Measurements from ENCODE around the gene UGT1A5. TPM values are rescaled to one million over a fixed set of nuclear protein-coding genes. Genes with fewer than 3 reads are reported as not detected.

The UGT1A5 gene
- polyA plus RNA-seq, 1 donor from 2014 or later, result not detected

- Histone ChIP-seq H3K27me3 (ENCODE audit: insufficient read depth, low read depth, low read length) (no peaks in the 10 kb centered on the region), H4K20me1 (ENCODE audit: insufficient read depth) (no peaks in the 10 kb centered on the region), H3K4me3 (ENCODE audit: low read length) (no peak overlapping the region), H3K36me3 (ENCODE audit: insufficient read depth, low read length) (no peaks in the 10 kb centered on the region), H3K27ac (ENCODE audit: low read length) (no peak overlapping the region), H3F3A (ENCODE audit: insufficient read depth, low read length, poor library complexity, severe bottlenecking) (no peaks in the 10 kb centered on the region), H2AFZ (ENCODE audit: low read depth, low read length) (no peak overlapping the region), H3K9me3 (ENCODE audit: low read length) (no peaks in the 10 kb centered on the region), H3K9me2 (ENCODE audit: insufficient read depth, low read length) (no peaks in the 10 kb centered on the region), H3K4me2 (ENCODE audit: low read length) (no peak overlapping the region), H3K9ac (ENCODE audit: low read length) (no peak overlapping the region), H3K79me2 (replicated peaks; ENCODE audit: insufficient read depth, low read length) (no peaks in the 10 kb centered on the region)
- TF ChIP-seq REST (IDR thresholded peaks at IDR 0.05; ENCODE audit: borderline replicate concordance) (no peak), SMC3 (conservative IDR thresholded peaks at IDR 0.05; ENCODE audit: poor library complexity) (no peak), MXI1 (conservative IDR thresholded peaks at IDR 0.05; ENCODE audit: poor library complexity, severe bottlenecking) (no peak), RAD21 (conservative IDR thresholded peaks at IDR 0.05) (no peak), EP300 (conservative IDR thresholded peaks at IDR 0.05; ENCODE audit: poor library complexity, severe bottlenecking) (no peak), CTCF (IDR thresholded peaks at IDR 0.05; ENCODE audit: poor library complexity, severe bottlenecking) (no peak), POLR2AphosphoS5 (IDR thresholded peaks at IDR 0.05) (no peak), EZH2 (IDR thresholded peaks at IDR 0.05; ENCODE audit: borderline replicate concordance, insufficient read depth, low read length, poor library complexity, severe bottlenecking) (no peak), TAF1 (IDR thresholded peaks at IDR 0.05; ENCODE audit: low read depth) (no peak)
Observed at GRCh38 chr2:233799087-233799665, 86.5 kb downstream of the UGT1A5 start.

GRCh38 chr2:233799716-233800115 is 87.0 kb downstream of the UGT1A5 start:
- Histone ChIP-seq H3K79me2 (replicated peaks; ENCODE audit: insufficient read depth, low read length) (no peaks in the 10 kb centered on the region), H3K9me2 (ENCODE audit: insufficient read depth, low read length) (no peaks in the 10 kb centered on the region), H3K4me2 (ENCODE audit: low read length) (no peak overlapping the region)

More at GRCh38 chr2:233799716-233800115, 87.0 kb downstream of the UGT1A5 start:
- H4K20me1 ChIP-seq (ENCODE audit: insufficient read depth), result no peaks in the 10 kb centered on the region
- no peak overlapping the region for H3K4me3 ChIP-seq (ENCODE audit: low read length)
- no peak overlapping the region for H2AFZ ChIP-seq (ENCODE audit: low read depth, low read length)
- no peak overlapping the region for H3K27ac ChIP-seq (ENCODE audit: low read length)
- TF ChIP-seq EP300 (conservative IDR thresholded peaks at IDR 0.05; ENCODE audit: poor library complexity, severe bottlenecking) (no peak), TAF1 (IDR thresholded peaks at IDR 0.05; ENCODE audit: low read depth) (no peak)
- H3K36me3 ChIP-seq (ENCODE audit: insufficient read depth, low read length), result no peaks in the 10 kb centered on the region
- H3K27me3 ChIP-seq (ENCODE audit: insufficient read depth, low read depth, low read length), result no peaks in the 10 kb centered on the region
- H3K9me3 ChIP-seq (ENCODE audit: low read length), result no peaks in the 10 kb centered on the region
- H3K9ac ChIP-seq (ENCODE audit: low read length), result no peak overlapping the region
- H3F3A ChIP-seq (ENCODE audit: insufficient read depth, low read length, poor library complexity, severe bottlenecking), result no peaks in the 10 kb centered on the region

Measured in neural cell (in vitro differentiated cells).